ACC112 (cell line): ENCODE measurements around the gene HOXD1.

ENCODE experiments used
- H2AFZ ChIP-seq: fragments of 200-600 bp; sonication (generic); one replicate; pipeline ENCODE4 v1.6.0; 2017; ENCODE audit warnings: antibody characterized with exemption, low read length; ENCODE audit not compliant: unreplicated experiment
- H3K27ac ChIP-seq: fragments of 200-600 bp; sonication (generic); 2 replicates; pipeline ENCODE4 v1.5.1; 2014; ENCODE audit warnings: low read depth, mild to moderate bottlenecking, antibody characterized with exemption, low read length, moderate library complexity
- H3K27me3 ChIP-seq: fragments of 200-600 bp; sonication (generic); 2 replicates; pipeline ENCODE4 v1.6.1; 2014; ENCODE audit warnings: mild to moderate bottlenecking, antibody characterized with exemption, low read length, moderate library complexity, mixed read lengths; ENCODE audit not compliant: insufficient read depth
- H3K36me3 ChIP-seq: fragments of 200-600 bp; sonication (generic); 2 replicates; pipeline ENCODE4 v1.6.1; 2016; ENCODE audit warnings: mild to moderate bottlenecking, antibody characterized with exemption, low read length, moderate library complexity, mixed read lengths; ENCODE audit not compliant: insufficient read depth
- H3K4me1 ChIP-seq: fragments of 200-600 bp; sonication (generic); one replicate; pipeline ENCODE4 v1.6.1; 2016; ENCODE audit warnings: low read length, mixed read lengths; ENCODE audit not compliant: insufficient read depth, unreplicated experiment, control insufficient read depth
- H3K4me3 ChIP-seq: fragments of 200-600 bp; sonication (generic); 2 replicates; pipeline ENCODE4 v1.5.1; 2014; ENCODE audit warnings: mild to moderate bottlenecking, low read depth, low read length
- H3K79me2 ChIP-seq: fragments of 200-600 bp; sonication (generic); one replicate; pipeline ENCODE4 v1.6.0; 2016; ENCODE audit warnings: low read length; ENCODE audit not compliant: control insufficient read depth, unreplicated experiment, insufficient read depth

Gene HOXD1

GRCh38 chr2:176161825-176162626 lies 26.4 kb upstream of the HOXD1 start:
- Histone ChIP-seq H3K4me3 (peak overlapping the region; percentile 76), H2AFZ (peak overlapping the region; percentile 86), H3K36me3 (no peaks in the 10 kb centered on the region), H3K27ac (no peak overlapping the region), H3K4me1 (peaks cover 7% of the 10 kb centered on the region), H3K27me3 (no peaks in the 10 kb centered on the region), H3K79me2 (no peaks in the 10 kb centered on the region)

DNA sequence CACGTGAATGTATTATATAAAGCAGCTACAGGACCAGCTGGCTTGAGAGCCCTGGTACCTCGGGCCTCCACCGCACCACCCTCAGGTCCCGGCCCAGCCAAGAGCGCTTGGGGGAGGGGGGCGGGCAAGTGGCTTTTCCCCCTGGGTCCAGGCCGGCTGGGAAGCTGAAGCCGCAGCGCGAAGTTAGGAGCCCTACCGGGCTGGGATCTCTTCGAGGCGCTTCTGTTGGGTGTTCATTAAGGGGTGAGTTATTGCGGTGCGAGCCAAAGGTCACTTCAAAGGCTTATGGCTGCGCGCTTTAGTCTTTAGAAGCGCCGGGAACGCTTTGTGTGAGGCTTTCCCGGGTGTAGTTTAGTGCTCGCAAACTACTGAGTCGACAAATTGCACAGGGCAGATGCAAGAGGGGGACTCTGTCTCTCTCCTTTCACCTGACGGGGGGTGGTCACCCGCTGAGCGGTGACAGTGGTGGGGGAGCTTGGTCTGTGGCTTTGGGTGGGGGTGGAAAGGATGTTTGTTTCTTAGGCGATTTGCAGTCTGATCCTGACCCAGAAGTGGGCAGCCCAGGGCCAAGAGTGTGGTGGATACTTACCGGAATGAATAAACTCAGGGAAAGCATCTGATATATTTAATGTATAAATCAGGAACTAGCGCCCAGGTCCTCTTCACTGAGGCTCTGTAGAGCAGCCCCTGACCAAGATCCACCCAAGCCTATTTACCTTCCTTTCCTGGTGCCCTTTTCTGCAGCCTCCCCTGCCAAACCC lies 25.4 kb upstream of the HOXD1 start:
- no peaks in the 10 kb centered on the region for H3K27me3 ChIP-seq
- no peaks in the 10 kb centered on the region for H3K79me2 ChIP-seq
- H3K27ac ChIP-seq: no peak overlapping the region
- no peak overlapping the region for H3K4me3 ChIP-seq
- H3K36me3 ChIP-seq: no peaks in the 10 kb centered on the region
- peaks cover 7% of the 10 kb centered on the region for H3K4me1 ChIP-seq
- H2AFZ ChIP-seq: no peak overlapping the region

DNA sequence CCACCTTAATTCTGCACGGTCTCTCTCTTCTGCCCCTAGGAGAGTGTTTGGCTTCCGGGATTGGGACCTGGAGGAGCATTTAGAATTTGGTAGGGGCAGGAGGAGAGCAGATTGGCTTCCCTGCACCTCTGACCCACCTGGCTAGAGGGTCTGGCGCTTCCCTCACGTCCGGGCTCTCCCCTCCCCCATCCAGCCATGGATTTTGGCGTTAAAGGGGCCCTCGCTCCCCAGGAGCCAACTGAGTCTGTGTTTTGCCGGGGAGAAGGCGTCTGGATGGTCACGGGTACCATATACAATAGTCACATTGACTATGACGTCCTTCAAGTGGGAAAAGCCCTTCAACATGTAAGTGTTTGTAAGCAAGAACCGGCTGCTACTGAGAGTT lies 24.8 kb upstream of the HOXD1 start:
- H2AFZ ChIP-seq: no peak overlapping the region
- H3K27me3 ChIP-seq: no peaks in the 10 kb centered on the region
- H3K4me1 ChIP-seq: peaks cover 7% of the 10 kb centered on the region
- H3K36me3 ChIP-seq: no peaks in the 10 kb centered on the region
- no peak overlapping the region for H3K4me3 ChIP-seq
- H3K79me2 ChIP-seq: no peaks in the 10 kb centered on the region
- H3K27ac ChIP-seq: no peak overlapping the region

GRCh38 chr2:176164201-176164600 lies 24.3 kb upstream of the HOXD1 start:
- no peaks in the 10 kb centered on the region for H3K79me2 ChIP-seq
- H3K4me3 ChIP-seq: no peak overlapping the region
- no peaks in the 10 kb centered on the region for H3K36me3 ChIP-seq
- H3K4me1 ChIP-seq: peaks cover 7% of the 10 kb centered on the region
- no peak overlapping the region for H2AFZ ChIP-seq
- no peaks in the 10 kb centered on the region for H3K27me3 ChIP-seq
- H3K27ac ChIP-seq: no peak overlapping the region

- H3K4me3 ChIP-seq: no peak overlapping the region
- no peaks in the 10 kb centered on the region for H3K36me3 ChIP-seq
- H3K27ac ChIP-seq: no peak overlapping the region
- H3K4me1 ChIP-seq: peaks cover 7% of the 10 kb centered on the region
- no peaks in the 10 kb centered on the region for H3K27me3 ChIP-seq
- no peak overlapping the region for H2AFZ ChIP-seq
- H3K79me2 ChIP-seq: no peaks in the 10 kb centered on the region
Observed at GRCh38 chr2:176164611-176165369, 23.7 kb upstream of the HOXD1 start.

GRCh38 chr2:176165370-176166050 lies 23.0 kb upstream of the HOXD1 start:
- Histone ChIP-seq H3K27me3 (no peaks in the 10 kb centered on the region), H2AFZ (no peak overlapping the region), H3K79me2 (no peaks in the 10 kb centered on the region), H3K4me3 (no peak overlapping the region), H3K4me1 (peaks cover 7% of the 10 kb centered on the region), H3K36me3 (no peaks in the 10 kb centered on the region), H3K27ac (no peak overlapping the region)

DNA sequence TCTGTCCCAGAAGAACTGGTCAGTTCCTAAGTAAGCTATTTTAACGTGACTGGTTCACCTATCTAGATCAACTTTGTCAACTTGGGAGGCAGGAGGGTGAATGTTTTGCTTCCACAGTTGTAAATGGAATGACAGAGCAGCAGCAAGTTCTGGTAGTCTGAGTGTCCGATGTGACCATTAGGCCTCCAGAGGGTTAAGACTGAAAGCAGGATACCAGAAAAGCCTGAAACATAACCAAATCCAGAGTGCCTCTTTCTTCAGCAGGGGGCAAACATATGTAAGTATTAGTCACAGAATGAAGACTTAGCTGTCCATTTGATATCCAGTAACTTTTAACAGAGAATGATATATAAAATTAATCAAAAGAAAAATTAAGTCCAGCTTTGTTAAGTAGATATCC lies 22.2 kb upstream of the HOXD1 start:
- no peak overlapping the region for H3K27ac ChIP-seq
- H3K4me1 ChIP-seq: peaks cover 6% of the 10 kb centered on the region
- no peaks in the 10 kb centered on the region for H3K79me2 ChIP-seq
- H3K36me3 ChIP-seq: no peaks in the 10 kb centered on the region
- no peak overlapping the region for H3K4me3 ChIP-seq
- H3K27me3 ChIP-seq: no peaks in the 10 kb centered on the region
- no peak overlapping the region for H2AFZ ChIP-seq

GRCh38 chr2:176167398-176167797 lies 21.1 kb upstream of the HOXD1 start:
- no peak overlapping the region for H3K27ac ChIP-seq
- no peaks in the 10 kb centered on the region for H3K4me1 ChIP-seq
- H2AFZ ChIP-seq: no peak overlapping the region
- H3K27me3 ChIP-seq: no peaks in the 10 kb centered on the region
- H3K4me3 ChIP-seq: no peak overlapping the region
- no peaks in the 10 kb centered on the region for H3K36me3 ChIP-seq
- H3K79me2 ChIP-seq: no peaks in the 10 kb centered on the region

- no peaks in the 10 kb centered on the region for H3K79me2 ChIP-seq
- no peak overlapping the region for H3K27ac ChIP-seq
- no peaks in the 10 kb centered on the region for H3K4me1 ChIP-seq
- no peak overlapping the region for H2AFZ ChIP-seq
- H3K27me3 ChIP-seq: no peaks in the 10 kb centered on the region
- H3K36me3 ChIP-seq: no peaks in the 10 kb centered on the region
- H3K4me3 ChIP-seq: no peak overlapping the region
Observed at GRCh38 chr2:176169181-176169580, 19.3 kb upstream of the HOXD1 start.

GRCh38 chr2:176169711-176170110 lies 18.8 kb upstream of the HOXD1 start:
- no peak overlapping the region for H3K27ac ChIP-seq
- H3K79me2 ChIP-seq: no peaks in the 10 kb centered on the region
- H3K4me3 ChIP-seq: no peak overlapping the region
- H3K4me1 ChIP-seq: no peaks in the 10 kb centered on the region
- no peak overlapping the region for H2AFZ ChIP-seq
- H3K36me3 ChIP-seq: no peaks in the 10 kb centered on the region
- H3K27me3 ChIP-seq: no peaks in the 10 kb centered on the region
